ENCODE measurements around the gene C10orf62.
"Not testable (repeated sequence)": the region's sequence is repeated elsewhere in the genome, so short reads cannot be mapped to it uniquely, and the experiment has no call there.

Gene C10orf62

DNA sequence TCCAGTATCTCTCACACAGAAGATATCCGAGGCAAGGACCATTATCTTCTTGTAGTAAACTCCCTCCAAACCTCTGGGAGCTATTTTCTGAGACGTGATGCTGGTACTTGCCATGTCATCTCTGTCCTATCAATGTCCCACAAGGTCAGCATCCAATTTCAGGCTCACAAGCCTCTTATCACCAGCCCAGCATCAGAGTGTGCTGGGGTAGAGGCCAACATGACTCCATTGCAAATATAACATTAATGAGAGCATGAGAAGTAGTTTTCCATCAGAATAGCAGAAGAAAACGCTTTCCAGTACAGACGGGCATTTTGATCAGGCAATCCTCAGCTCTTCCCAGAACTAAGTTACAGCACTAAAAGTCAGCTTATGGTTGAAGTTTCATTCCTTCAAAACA is 38.2 kb downstream of the C10orf62 start:
- DNase-seq (ENCODE audit: low read depth in 2 of 2), result no peak

DNA sequence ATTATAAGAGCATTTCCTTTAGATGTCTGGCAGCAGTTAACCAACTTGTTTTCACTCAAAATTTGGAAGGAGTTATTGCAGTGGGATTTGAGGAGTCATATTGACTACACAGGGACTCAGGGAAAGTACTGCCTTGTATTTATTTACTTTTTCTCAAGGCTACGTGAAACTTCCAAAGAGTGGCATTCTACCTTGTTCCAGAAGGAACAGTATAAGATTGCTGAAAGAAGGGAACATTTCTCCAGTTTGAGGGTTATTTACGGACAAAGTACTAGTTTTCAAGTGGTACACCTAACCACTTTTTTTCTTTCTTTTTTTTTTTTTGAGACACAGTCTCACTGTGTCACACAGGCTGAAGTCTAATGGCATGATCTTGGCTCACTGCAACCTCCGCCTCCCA is 38.7 kb downstream of the C10orf62 start:
- DNase-seq (ENCODE audit: low read depth in 2 of 2), result no peak

DNA sequence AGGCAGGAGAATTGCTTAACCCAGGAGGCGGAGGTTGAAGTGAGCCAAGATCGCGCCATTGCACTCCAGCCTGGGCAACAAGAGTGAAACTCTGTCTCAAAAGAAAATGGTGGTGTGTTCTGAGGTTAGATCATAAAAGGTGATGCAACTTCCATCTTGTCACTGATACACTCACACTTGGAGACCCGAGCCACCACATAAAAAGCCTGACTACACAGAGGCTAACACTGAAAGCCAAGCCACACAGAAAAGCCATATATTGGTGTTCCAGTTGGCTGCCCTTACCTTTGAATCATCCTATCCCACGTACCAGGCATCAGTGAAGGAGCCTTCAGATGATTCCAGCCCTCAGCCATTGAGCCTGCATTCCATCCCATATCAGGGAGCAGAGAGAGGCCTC is 39.8 kb downstream of the C10orf62 start:
- DNase-seq (ENCODE audit: low read depth in 2 of 2), result no peak

DNA sequence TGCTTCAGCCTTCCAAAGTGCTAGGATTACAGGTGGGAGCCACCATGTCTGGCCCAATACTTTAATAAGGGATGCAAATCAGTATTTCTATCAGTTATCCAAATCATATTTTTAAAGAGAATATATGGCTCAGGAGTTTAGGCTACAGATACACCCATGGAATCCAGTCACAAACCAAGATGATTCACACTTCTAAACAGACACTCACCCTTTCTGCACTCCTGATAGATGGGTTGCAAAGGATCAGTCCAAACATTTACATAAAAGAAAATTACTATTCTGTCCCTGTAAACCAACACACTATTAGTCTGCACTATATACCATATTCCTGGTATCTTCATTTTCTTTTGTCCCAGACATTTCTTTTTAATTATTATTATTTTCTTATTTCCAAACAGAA is 41.6 kb downstream of the C10orf62 start:
- DNase-seq (ENCODE audit: low read depth in 2 of 2), result no peak

DNA sequence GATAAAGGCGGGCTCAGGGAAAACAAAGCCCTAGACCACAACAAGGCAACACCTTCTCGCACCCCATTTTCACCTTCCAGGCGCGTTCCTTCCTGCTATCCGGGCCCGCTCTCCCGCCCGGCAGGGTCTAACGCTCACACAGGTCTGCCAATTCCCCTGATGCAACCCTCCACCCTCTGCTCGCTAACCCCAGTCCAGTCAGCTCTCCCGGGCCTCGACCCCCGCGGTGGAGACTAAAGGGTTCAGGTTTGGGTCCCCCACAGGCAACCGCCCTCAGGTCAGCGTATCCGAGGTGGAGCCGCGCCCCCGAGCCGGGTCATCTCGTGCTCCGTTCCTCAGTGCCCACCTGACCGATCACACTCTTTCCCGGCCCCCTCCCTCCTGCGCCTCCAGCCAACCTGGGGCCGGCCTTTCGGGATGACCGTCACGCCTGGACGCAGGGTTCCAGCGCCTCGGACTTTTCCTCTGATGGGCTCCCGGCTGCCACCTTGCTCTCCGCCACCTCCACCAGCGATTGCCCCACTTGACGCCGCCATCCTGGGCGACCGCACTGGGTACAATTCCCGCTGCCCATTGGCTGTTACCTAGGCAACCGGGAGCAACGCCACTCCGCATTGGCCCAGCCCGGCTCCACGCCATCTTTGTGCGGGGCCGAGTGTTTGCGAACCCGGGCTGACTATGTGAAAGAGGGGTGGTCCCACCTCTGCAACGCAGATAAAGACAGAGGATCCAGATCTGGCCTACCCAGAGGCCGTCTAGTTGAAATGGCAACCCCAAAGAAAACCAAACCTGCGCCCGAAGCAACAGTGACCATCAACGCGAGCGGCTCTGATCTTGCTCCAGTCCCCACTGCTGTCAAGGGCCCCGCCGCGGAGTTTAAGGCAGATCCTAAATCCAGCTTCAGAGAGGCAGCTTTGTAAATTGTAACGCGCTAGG is 43.7 kb downstream of the C10orf62 start, which contains the start of gene MORN4:
Gene MORN4 (minus strand): TSS at position 552 of the 936 bp plus-strand sequence. CDS start 13,847 bp downstream, outside the sequence.
- peak; percentile 78 to 80 for DNase-seq (ENCODE audit: low read depth in 2 of 2)

DNA sequence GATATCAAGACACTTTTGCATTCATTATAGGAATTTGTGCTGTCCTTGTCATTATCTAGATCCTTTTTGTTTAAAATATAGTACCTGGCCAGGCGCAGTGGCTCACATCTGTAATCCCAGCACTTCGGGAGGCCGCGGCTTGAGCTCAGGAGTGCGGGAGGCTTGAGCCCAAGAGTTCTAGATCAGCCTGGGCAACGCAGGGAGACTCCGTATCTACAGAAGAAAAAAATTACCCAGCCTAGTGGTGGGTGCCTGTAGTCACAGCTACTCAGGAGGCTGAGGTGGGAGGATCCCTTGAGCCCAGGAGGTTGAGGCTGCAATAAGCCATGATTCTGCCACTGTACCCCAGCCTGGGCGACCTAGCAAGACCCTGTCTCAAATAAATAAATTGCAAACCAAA is 44.4 kb downstream of the C10orf62 start:
- DNase-seq (ENCODE audit: low read depth in 2 of 2), result no peak

DNA sequence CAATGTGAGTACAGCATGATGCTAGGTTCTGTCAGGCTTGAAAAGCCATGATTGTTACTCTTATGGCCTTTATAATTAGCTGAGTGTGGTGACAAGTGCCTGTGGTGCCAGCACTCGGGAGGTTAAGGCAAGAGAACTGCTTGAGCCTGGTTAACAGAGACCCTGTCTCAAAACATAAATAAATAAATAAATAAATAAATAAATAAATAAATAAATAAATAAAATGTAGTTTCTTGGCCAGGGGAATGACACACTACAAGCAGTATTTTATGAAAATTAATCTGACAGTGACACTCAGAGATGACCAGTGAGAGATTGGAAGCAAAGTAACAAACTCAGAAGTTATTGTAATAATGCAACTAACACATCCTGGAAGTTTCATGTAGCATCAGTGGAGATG is 46.1 kb downstream of the C10orf62 start:
- no peak for DNase-seq (ENCODE audit: low read depth in 2 of 2)

DNA sequence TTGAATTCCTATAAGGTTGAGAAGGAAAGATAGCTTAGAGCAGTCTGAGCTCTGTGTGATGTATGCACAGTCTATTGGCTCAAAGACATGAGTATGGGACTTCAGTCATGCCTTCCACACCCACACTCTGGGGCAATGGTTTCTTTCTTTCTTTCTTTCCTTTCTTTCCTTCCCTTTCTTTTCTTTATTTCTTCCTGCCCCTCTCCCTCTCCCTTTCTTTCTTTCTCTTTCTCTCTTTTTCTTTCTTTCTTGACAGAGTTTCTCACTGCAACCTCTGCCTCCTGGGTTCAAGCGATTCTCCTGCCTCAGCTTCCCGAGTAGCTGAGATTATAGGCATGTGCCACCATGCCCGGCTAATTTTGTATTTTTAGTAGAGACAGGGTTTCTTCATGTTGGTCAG is 49.6 kb downstream of the C10orf62 start:
- DNase-seq (ENCODE audit: low read depth in 2 of 2), result not testable (repeated sequence)

DNA sequence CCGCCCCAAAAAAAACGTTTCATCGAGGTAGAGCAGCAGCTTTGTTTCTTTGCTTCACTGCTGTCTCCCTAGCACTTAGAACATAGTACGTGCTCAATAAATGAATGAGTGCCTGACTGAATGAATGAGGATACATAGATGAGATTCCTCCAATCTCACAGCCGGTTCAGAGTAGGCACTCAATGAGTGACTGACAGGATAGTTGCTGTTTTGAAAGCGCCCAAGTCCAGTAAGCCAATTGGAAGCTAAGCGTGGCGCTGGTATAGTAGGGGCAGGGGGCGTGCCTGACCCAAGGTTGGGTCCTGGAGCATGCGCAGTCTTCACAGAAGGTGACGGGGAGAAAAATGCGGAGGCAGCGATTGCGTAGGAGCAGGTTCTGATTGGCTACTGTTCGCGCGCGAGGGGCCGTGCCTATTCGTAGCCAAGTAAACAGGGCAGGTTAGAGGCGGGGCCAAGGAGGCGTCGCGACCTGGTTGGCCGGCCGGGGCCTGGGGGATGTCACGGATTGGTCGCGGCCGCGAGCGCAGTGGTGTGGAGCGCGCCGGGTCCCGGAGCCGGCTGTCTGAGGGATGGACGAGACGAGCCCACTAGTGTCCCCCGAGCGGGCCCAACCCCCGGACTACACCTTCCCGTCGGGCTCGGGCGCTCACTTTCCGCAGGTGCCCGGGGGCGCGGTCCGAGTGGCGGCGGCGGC is 50.8 kb downstream of the C10orf62 start, which contains the start of gene PI4K2A:
Gene PI4K2A (plus strand): TSS at position 498 of the 694 bp plus-strand sequence. CDS start 72 bp downstream, at position 570.
- DNase-seq (ENCODE audit: low read depth in 2 of 2), result peak; percentile 97

Measured in fibroblast of skin of left biceps (primary cell).